HG03469 (cell line): Measurements from ENCODE around the gene MIS18A.

Experiments used
- ATAC-seq: cut with Tn5 transposase; IDR thresholded peaks from one replicate; pipeline ENCODE4 v1.9.1; 2021; ENCODE audit warnings: mild to moderate bottlenecking, moderate library complexity, moderate number of reproducible peaks; ENCODE audit not compliant: unreplicated experiment

MIS18A gene

GRCh38 chr21:32256873-32257620 is 21.8 kb downstream of the MIS18A start:
- no peak for ATAC-seq

- no peak for ATAC-seq
Measured at GRCh38 chr21:32256251-32256650, 22.6 kb downstream of the MIS18A start.

GRCh38 chr21:32253215-32253641 is 25.6 kb downstream of the MIS18A start:
- no peak for ATAC-seq

- no peak for ATAC-seq
Measured at GRCh38 chr21:32252136-32252535, 26.7 kb downstream of the MIS18A start.

- no peak for ATAC-seq
Measured at GRCh38 chr21:32249511-32250280, 29.2 kb downstream of the MIS18A start.

GRCh38 chr21:32248571-32249461 is 30.0 kb downstream of the MIS18A start:
- no peak for ATAC-seq

GRCh38 chr21:32246571-32247140 is 32.2 kb downstream of the MIS18A start:
- ATAC-seq, result no peak

GRCh38 chr21:32245971-32246370 is 32.9 kb downstream of the MIS18A start:
- ATAC-seq, result no peak

- no peak for ATAC-seq
Measured at GRCh38 chr21:32240851-32241687, 37.8 kb downstream of the MIS18A start.

- ATAC-seq, result no peak
Measured at GRCh38 chr21:32239551-32239950, 39.3 kb downstream of the MIS18A start.

- ATAC-seq, result no peak
Measured at GRCh38 chr21:32238063-32238462, 40.8 kb downstream of the MIS18A start.

- ATAC-seq, result no peak
Measured at GRCh38 chr21:32237021-32237420, 41.8 kb downstream of the MIS18A start.

GRCh38 chr21:32233722-32234301 is 45.0 kb downstream of the MIS18A start:
- no peak for ATAC-seq

GRCh38 chr21:32233055-32233546 is 45.7 kb downstream of the MIS18A start:
- no peak for ATAC-seq

GRCh38 chr21:32226444-32226843 is 52.4 kb downstream of the MIS18A start:
- no peak for ATAC-seq
